Measurements from ENCODE around the gene PARVA.

DNA sequence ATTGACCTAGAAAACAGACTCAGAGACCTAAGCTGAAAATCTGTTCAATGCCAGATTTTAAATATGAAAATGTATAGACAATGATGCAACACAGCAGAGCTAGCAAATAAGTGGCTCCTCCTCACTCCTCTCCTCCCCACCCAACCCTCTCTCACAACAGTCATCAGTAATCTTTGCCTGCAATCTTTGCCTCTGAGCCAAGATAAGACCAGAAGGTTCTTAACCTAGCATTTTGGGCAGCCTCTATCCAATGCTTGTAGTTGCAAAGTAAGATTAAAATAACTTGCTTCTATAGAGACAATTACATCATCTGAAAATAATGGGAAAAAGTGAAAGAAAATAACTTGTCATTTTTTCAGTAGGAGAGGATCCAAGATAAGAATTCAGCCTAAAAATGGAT lies 117.3 kb downstream of the PARVA start:
- TF ChIP-seq GATA3 (IDR thresholded peaks at IDR 0.05; ENCODE audit: low read depth, low read length) (no peak), GATA2 (IDR thresholded peaks at IDR 0.05; ENCODE audit: low read depth, low read length) (no peak)
